Measurements from ENCODE around the gene PRMT9. TPM values are rescaled to one million over a fixed set of nuclear protein-coding genes. Genes with fewer than 3 reads are reported as not detected.

The PRMT9 gene
- total and polyA plus RNA-seq, 9 of the 15 experiments (the other 6 are each of a cell fraction or from before 2014, with no cell fraction given), result 3.5 to 15.6 (median 7.2) TPM

DNA sequence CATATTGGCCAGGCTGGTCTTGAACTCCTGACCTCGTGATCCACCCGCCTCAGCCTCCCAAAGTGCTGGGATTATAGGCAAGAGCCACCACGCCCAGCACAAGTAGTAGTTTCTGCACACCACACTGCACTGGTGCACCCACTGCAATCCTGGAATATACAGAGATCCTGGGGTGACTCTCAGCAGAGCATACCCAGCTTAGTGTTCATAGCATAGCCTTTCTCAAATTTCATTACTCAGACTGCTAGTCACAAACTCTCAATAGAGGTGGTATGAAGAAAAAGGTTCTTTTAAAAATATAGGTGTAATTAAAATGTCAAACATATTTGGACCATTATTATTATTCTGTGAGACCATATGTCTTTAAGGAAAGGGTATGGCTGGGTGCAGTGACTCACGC is 41.7 kb upstream of the PRMT9 start:
- H3K9me1 ChIP-seq (ENCODE audit: control insufficient read depth, insufficient read depth, low read length), result no peaks in the 10 kb centered on the region
- H3K9me3 ChIP-seq (replicated peaks; ENCODE audit: control insufficient read depth, insufficient read depth, low read depth, low read length), result no peaks in the 10 kb centered on the region
- no peaks in the 10 kb centered on the region for H3K79me2 ChIP-seq (ENCODE audit: control insufficient read depth, insufficient read depth, low read length)
- FAIRE-seq (no peak), ATAC-seq (no peak), DNase-seq (ENCODE audit: extremely low read depth in 1 of 4, low spot score in 3 of 4) (no peak)
- no peak overlapping the region for H3K4me2 ChIP-seq (ENCODE audit: insufficient read depth, low read length)
- no peak overlapping the region for H3K4me3 ChIP-seq
- H3K36me3 ChIP-seq (ENCODE audit: control insufficient read depth, insufficient read depth, low read length), result no peaks in the 10 kb centered on the region
- TF ChIP-seq ZNF197 (CRISPR knock-in tag; IDR thresholded peaks at IDR 0.05; ENCODE audit: low read depth) (no peak), ZNF444 (CRISPR knock-in tag; IDR thresholded peaks at IDR 0.05) (no peak), NFIX (CRISPR knock-in tag; IDR thresholded peaks at IDR 0.05; ENCODE audit: low read depth) (no peak), BRF2 (IDR thresholded peaks at IDR 0.05; ENCODE audit: borderline replicate concordance, insufficient read depth, insufficient read length) (no peak), GMEB1 (CRISPR knock-in tag; IDR thresholded peaks at IDR 0.05) (no peak), SRSF9 (IDR thresholded peaks at IDR 0.05; ENCODE audit: borderline replicate concordance, low read depth, low read length) (no peak)
- peaks cover 8 to 16% of the 10 kb centered on the region in 2 experiments; a peak in 3 of 5 replicates for H3K27me3 ChIP-seq (ENCODE audit: control insufficient read depth in 2 of 2, insufficient read depth in 2 of 2, low read length in 2 of 2)
- CTCF ChIA-PET (ENCODE audit: low intra/inter-chr PET ratio), result no interaction called here
- BruUV-seq (replicated peaks), result no TSS peak
- no peak overlapping the region for H3K27ac ChIP-seq (ENCODE audit: extremely low read depth, low read depth, low read length)
- no peak overlapping the region for H3K9ac ChIP-seq (ENCODE audit: insufficient read depth in 1 of 2, low read depth in 2 of 2, low read length in 2 of 2)
- WGBS (ENCODE audit: insufficient coverage, low coverage, missing lambda C conversion rate), result 0% methylated on average over 4 of the region's 4 CpGs
- intact Hi-C loops (cut with micrococcal nuclease) (no loop called here), in situ Hi-C loops (cut with MboI) (no loop called here)
- H2AFZ ChIP-seq (ENCODE audit: low read depth, low read length), result no peak overlapping the region
- no peaks in the 10 kb centered on the region for H3K4me1 ChIP-seq (replicated peaks in 1 of 2; ENCODE audit: control insufficient read depth in 2 of 2, insufficient read depth in 2 of 2, low read length in 2 of 2)
- 0 out of 2 replicates have a peak, but pooled peaks cover 4% of the 10 kb centered on the region for H4K20me1 ChIP-seq (replicated peaks; ENCODE audit: control insufficient read depth, insufficient read depth, low read length)
- POLR2A ChIA-PET, result interaction anchor here (0.6 kb wide), 1 partner anchor 82 kb away, joined by 3 read pairs; no protein-coding TSS in a partner anchor

Measured in K562 (cell line).